ENCODE data around the gene OGN.

- TF ChIP-seq CTCF (IDR thresholded peaks at IDR 0.05; ENCODE audit: low read depth, low read length) (no peak), EZH2phosphoT487 (IDR thresholded peaks at IDR 0.05; ENCODE audit: low read depth) (no peak)
Observed at GRCh38 chr9:92406477-92406876, 2.1 kb upstream of the OGN start.
